GM12801 (cell line): Measurements from ENCODE around the gene CYP46A1.

Source experiments
- TF ChIP-seq, protein P1 (sequence below): IDR thresholded peaks from one replicate; pipeline ENCODE4 v1.5.1; 2011; ENCODE audit warnings: control low read depth; ENCODE audit not compliant: insufficient read length; ENCODE audit errors: extremely low read depth

The CYP46A1 gene

GRCh38 chr14:99769123-99769522 lies 85.0 kb downstream of the CYP46A1 start:
- TF ChIP-seq, protein P1, sequence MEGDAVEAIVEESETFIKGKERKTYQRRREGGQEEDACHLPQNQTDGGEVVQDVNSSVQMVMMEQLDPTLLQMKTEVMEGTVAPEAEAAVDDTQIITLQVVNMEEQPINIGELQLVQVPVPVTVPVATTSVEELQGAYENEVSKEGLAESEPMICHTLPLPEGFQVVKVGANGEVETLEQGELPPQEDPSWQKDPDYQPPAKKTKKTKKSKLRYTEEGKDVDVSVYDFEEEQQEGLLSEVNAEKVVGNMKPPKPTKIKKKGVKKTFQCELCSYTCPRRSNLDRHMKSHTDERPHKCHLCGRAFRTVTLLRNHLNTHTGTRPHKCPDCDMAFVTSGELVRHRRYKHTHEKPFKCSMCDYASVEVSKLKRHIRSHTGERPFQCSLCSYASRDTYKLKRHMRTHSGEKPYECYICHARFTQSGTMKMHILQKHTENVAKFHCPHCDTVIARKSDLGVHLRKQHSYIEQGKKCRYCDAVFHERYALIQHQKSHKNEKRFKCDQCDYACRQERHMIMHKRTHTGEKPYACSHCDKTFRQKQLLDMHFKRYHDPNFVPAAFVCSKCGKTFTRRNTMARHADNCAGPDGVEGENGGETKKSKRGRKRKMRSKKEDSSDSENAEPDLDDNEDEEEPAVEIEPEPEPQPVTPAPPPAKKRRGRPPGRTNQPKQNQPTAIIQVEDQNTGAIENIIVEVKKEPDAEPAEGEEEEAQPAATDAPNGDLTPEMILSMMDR, result no peak

- TF ChIP-seq, protein P1, result no peak
Observed at GRCh38 chr14:99769799-99770198, 85.7 kb downstream of the CYP46A1 start.

- TF ChIP-seq, protein P1, result no peak
Observed at GRCh38 chr14:99772371-99773283, 88.5 kb downstream of the CYP46A1 start.

DNA sequence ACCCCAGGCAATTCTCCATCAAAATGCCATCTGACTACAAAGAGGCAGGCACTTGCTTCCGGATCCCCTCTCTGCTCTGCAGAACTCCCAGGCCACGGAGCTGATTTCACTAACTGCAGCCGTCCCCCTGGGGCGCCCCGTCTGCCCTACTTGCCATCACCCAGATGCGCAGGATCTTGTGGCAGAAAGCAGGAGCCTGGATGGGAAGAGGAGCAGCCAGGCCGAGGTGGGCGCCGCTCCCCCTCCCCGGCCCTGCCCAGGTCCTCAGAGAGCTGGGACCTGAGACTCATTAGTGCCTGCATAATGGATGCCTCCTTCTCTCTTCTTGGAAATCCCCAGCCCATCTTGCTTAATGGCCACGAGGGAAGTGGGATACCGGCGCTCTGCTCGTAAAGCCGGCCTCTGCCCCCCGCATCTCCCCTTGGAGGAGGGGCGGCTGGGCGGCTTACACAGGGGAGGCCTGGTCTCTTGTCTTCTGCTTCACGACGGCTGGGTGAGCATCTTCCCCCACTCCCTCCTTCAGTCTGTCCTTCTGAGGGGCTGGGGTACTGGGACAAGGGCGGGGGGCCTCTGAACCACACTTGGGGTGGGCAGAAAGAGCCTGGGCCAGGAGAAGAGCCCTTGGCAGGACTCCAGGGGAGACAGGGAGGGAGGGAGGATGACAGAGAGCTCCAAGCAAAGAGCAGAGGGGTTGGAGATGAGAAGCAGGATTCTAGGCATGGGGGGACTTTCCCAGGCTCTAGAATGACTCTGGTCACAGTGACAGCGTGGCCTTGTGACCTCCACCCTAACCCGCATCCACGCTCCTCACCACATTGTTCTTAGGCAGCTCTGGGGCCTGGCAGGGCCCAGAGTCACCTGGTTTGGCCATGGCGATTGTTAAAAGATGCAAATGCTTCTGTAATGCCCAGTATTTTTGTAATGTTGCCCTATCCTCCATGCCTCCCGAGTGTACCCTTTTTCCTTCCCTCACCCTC lies 89.7 kb downstream of the CYP46A1 start:
- TF ChIP-seq, protein P1, result no peak

DNA sequence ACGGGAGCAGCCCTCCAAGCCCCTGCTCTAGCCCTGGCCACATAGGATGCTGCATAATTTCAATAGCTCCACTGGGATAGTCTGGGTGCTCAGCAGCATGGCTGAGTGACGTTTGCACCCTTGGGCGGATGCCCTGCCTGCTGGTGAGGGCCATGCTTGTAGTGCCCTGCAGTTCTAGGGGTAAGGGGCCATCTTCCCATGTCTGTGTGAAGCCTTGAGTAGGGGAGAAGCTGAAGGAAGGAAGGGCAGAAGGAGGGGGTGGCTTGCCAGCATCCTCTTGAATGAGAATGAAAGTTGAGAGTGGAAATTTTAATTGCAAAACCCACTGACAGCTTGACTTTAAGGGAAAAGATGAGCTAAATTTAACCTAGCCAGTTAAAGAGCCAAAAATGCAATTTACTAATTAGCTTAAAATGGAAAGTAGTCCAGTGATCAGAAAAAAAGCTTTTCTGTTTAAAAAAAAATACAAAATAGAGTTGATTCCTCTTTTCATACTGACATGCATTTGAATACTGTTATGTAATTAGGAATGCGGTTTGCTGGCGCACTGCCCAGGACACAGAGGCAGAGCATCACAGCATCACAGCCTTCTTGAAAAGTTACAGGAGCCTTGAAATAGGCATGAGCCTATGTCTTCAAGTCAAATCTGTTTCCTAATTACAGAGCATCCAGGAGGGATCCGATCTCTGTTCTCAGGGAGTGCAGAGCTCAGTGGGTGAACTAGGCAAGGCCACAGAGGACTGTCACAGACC lies 90.6 kb downstream of the CYP46A1 start:
- TF ChIP-seq, protein P1, result no peak

- TF ChIP-seq, protein P1, result no peak
Observed at GRCh38 chr14:99775351-99775750, 91.3 kb downstream of the CYP46A1 start.
